HG03097 (cell line): ENCODE results near the gene GLT8D2.
A peak's percentile ranks its signal among the peaks of the same experiment; 100 is the strongest.

Experiments
- ATAC-seq: cut with Tn5 transposase; IDR thresholded peaks from one replicate; pipeline ENCODE4 v1.9.1; 2021; ENCODE audit not compliant: unreplicated experiment, low FRiP score

GLT8D2 gene

DNA sequence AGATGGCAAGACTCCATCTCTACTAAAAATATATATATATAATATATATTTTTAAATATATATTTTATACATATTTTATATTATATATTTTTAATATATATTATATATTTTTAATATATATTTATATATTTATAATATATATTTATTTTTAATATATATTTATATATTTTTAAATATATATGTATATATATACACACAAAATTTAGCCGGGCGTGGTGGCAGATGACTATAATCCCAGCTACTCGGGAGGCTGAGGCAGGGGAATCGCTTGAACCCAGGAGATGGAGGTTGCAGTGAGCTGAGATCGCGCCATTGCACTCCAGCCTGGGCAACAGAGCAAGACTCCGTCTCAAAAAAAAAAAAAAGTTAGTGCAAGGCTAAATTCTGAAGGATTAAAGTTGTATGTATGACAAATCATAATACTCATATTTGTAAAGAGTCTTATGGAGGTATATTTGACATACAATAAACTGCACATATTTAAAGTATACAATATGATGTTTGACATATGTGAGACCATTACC, 92.1 kb downstream of the GLT8D2 start:
- no peak for ATAC-seq

DNA sequence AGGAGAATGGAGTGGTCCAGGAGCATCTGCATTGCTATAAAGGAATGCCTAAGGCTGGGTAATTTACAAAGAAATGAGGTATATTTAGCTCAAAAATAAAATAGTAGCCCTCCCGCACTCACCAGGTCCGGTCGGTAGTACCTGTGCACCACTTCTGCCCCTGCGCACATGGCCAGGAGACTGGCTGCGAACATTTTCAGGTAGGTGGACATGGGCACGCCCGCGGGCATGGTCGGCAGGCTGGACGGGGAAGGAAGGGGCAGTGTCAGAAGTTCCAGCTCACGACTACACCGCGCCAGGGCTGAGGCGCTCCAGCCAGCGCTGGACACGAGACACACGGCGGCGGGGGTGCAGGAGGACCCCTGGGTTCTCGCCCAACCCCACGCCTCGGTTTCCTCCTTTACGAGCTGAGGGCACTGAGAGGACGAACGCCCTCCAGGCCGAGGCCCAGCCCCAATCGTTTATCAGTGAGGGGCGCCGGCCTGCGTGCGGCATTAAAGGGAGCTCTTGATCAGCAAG, 93.4 kb downstream of the GLT8D2 start:
- peak; percentile 22 for ATAC-seq

DNA sequence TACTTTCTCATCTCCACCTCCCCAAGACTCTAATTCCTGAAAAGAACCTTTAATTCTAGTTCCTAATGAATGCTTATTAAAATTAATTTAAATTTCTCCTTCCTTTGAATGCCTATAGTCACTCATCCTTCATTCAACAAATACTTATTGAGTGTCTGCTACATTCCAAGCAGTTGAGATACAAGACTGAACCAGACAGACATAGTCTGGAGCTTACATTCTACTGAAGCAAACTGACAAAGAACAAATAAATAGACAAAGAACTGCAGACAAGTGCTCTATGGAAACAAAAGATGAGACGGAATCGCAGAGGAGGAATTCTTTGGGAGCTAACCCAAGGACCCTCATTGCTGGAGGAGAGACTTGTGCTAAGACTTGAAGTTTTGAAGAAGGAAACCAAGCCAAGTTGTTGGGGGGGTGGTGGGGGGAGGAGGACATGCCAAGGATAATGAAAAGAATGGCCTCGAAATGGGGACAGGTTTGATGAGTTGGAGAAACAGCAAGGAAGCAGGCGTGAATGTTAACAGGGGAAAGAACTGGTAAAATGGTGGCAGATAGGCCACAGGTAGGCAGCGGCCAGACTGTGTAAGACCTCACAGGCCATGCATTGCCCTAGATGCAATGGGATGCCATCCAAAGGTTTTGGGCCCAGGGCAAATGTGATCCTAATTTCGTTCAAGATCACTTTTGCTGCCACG, 94.0 kb downstream of the GLT8D2 start:
- ATAC-seq, result no peak

DNA sequence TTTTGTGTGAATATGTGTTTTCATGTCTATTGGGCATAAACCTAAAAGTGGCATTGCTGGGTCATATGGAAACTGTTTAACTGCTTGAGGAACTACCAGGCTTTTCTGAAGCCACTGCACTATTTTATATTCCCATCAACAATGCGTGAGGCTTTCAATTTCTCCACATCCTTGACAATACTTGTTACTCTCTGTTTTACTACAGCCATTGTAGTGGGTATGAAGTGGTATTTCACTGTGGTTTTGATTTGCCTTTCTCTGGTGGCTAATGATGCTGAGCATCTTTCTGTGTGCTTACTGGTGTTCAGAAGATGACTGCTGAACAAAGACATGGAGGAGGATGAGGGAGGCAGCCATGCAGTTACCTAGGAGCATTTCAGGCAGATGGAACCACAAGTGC, 97.5 kb downstream of the GLT8D2 start:
- ATAC-seq, result no peak

DNA sequence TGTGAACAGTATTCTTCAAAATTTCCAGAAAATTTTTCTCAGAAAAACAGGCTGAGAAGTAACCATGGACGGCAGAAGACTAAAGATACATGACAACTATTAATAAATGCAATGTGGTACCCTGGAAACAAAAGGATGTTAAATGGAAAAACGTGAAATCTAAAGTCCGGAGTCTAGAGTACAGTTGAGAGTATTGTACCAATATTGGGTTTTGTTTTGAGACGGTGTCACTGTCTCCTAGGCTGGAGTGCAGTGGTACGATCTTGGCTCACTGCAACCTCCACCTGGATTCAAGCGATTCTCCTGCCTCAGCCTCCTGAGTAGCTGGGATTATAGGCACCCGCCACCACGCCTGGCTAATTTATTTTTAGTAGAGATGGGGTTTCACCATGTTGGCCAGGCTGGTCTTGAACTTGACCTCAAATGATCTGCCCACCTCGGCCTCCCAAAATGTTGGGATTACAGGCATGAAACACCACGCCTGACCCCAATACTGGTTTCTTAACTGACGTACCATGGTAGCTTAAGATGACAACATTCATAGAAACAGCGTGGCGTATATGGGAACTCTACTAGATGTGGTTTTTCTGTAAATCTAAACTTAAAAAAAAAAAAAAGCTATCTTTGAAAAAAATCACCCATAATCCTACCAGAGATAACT, 101.1 kb downstream of the GLT8D2 start:
- no peak for ATAC-seq

DNA sequence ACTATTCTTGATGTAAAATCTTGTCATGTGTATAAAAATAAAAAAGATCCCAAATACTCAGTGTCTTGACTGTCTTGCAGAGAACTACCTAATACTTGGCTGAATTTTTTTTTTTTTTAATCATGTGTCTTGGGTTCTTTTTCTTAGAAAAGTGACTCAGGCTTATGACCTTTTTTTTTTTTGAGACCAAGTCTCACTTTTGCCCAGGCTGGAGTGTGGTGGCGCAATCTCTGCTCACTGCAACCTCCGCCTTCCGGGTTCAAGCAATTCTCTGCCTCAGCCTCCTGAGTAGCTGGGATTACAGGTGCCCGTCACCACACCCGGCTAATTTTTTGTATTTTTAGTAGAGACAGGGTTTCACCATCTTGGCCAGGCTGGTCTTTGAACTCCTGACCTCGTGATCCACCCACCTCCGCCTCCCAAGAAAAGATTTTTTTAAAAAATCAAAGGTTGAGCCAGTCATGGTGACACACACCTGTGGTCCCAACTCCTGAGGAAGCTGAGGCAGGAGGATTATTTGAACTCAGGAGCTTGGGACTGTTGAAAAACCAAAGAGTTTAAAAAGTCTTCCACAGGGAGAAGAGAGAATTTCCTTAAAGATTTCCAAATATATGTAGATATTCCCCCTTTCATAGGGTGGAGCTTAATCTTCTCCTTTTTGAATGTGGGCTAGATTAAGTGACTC, 102.0 kb downstream of the GLT8D2 start:
- ATAC-seq, result no peak

DNA sequence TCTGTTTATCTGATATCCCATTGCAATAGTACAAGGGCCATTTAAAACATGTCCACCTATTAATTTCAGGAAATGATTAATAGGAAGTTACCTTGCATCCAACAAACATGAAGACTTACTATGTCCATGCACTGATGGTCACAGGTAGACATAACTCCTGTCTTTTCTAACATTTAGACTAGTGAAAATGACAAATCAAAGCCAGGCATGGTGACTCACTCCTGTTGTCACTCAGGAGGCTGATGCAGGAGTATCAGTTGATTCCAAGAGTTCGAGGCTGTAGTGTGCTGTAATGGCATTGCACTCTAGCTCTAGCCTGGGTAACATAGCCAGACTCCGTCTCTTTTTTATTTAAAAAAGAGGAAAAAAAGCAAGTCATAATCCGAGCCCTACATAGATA, 105.0 kb downstream of the GLT8D2 start:
- no peak for ATAC-seq
